HCT116 (cell line): ENCODE data around the gene HES6. TPM values are rescaled to one million over a fixed set of nuclear protein-coding genes. Genes with fewer than 3 reads are reported as not detected.

Experiments
- ATAC-seq: fragments of 200-7000 bp; cut with Tn5 transposase; 2 replicates; pipeline ENCODE4 v1.9.1; 2020; ENCODE audit warnings: mild to moderate bottlenecking, moderate library complexity
- BruUV-seq: library from RNA; stranded (reverse); fragments of 400-500 nt; replicated peaks from 2 replicates; lab custom pipeline; 2021; lab: Mats Ljungman, UMichigan
- CTCF ChIA-PET: fragments of 300-600 bp; sonication (Branson Sonifier 250); formaldehyde crosslinking; loops from one replicate; lab custom pipeline; 2021; ENCODE audit warnings: antibody characterized with exemption; lab: Charles Lee
- POLR2A ChIA-PET: fragments of 300-600, 350-600 bp; sonication (Branson Sonifier 250); formaldehyde crosslinking; loops from one replicate; lab custom pipeline; 2021; ENCODE audit warnings: antibody characterized with exemption; lab: Charles Lee
- RAD21 ChIA-PET, 2 experiments: fragments of 300-600 bp; sonication (Branson Sonifier 250); formaldehyde crosslinking; loops; one replicate each; lab custom pipeline; 2023; ENCODE audit warnings: low total read pairs in 2 of 2; ENCODE audit not compliant: uncharacterized antibody in 2 of 2, unreplicated experiment in 2 of 2, low non-redundant PET in 1 of 2; lab: Charles Lee
- DNase-seq: peaks from one replicate; pipeline ENCODE4 v3.0.0-alpha.2; 2010; ENCODE audit warnings: low read depth, low spot score
- H2AFZ ChIP-seq: fragments of 200-600 bp; shearing (Covaris generic), sonication (generic); 2 replicates; pipeline ENCODE4 v1.6.1; 2017; ENCODE audit warnings: low read depth, mixed run types, mixed read lengths, antibody characterized with exemption, low read length; ENCODE audit not compliant: poor library complexity, severe bottlenecking
- H3K27ac ChIP-seq: 2 replicates; pipeline ENCODE4 v1.5.1; 2012; ENCODE audit warnings: low read depth, low read length
- H3K27me3 ChIP-seq: fragments of 200-600 bp; sonication (generic); 2 replicates; pipeline ENCODE4 v1.6.1; 2016; ENCODE audit warnings: mixed run types, low read length, mixed read lengths; ENCODE audit not compliant: insufficient read depth
- H3K36me3 ChIP-seq, 2 experiments: fragments of 200-500 bp in 1 of 2; fragments of 200-600 bp in 1 of 2; sonication (Bioruptor generic) in 1 of 2; sonication (generic) in 1 of 2; 2 replicates each; pipeline versions ENCODE4 v1.5.1 to v1.6.1; 2014 to 2016; ENCODE audit warnings: low read length in 2 of 2, inconsistent platforms in 1 of 2, mixed read lengths in 1 of 2, mixed run types in 1 of 2; ENCODE audit not compliant: insufficient read depth in 2 of 2, control insufficient read depth in 1 of 2
- H3K4me1 ChIP-seq, 2 experiments: fragments of 200-600 bp in 1 of 2; sonication (generic) in 1 of 2; 2 replicates each; pipeline versions ENCODE4 v1.5.1 to v1.6.1; 2012 to 2017; ENCODE audit warnings: low read length in 2 of 2, inconsistent platforms in 1 of 2, mild to moderate bottlenecking in 1 of 2, mixed read lengths in 1 of 2, mixed run types in 1 of 2, moderate library complexity in 1 of 2; ENCODE audit not compliant: insufficient read depth in 2 of 2, control insufficient read depth in 1 of 2
- H3K4me2 ChIP-seq: fragments of 200-600 bp; sonication (generic); 2 replicates; pipeline ENCODE4 v1.6.1; 2017; ENCODE audit warnings: mixed run types, low read length, mixed read lengths
- H3K4me3 ChIP-seq, 2 experiments: fragments of 200-600 bp in 1 of 2; sonication (generic) in 1 of 2; replicated peaks in 1 of 2; 2 replicates each; pipeline ENCODE4 v1.5.1; 2011 to 2016; ENCODE audit warnings: low read length in 2 of 2, control low read depth in 1 of 2, low read depth in 1 of 2, mild to moderate bottlenecking in 1 of 2, mixed read lengths in 1 of 2, mixed run types in 1 of 2
- H3K79me2 ChIP-seq: fragments of 200-600 bp; sonication (generic); 2 replicates; pipeline ENCODE4 v1.6.1; 2017; ENCODE audit warnings: mild to moderate bottlenecking, mixed run types, low read length, moderate library complexity, mixed read lengths; ENCODE audit not compliant: insufficient read depth
- H3K9ac ChIP-seq: fragments of 200-600 bp; sonication (generic); 2 replicates; pipeline ENCODE4 v1.6.1; 2016; ENCODE audit warnings: low read length, mixed read lengths
- H3K9me2 ChIP-seq: fragments of 200-600 bp; sonication (generic), shearing (Covaris generic); 2 replicates; pipeline ENCODE4 v1.6.1; 2017; ENCODE audit warnings: mixed run types, mild to moderate bottlenecking, moderate library complexity; ENCODE audit not compliant: insufficient read depth
- H3K9me3 ChIP-seq, 2 experiments: fragments of 200-500 bp in 1 of 2; fragments of 200-600 bp in 1 of 2; sonication (Bioruptor generic) in 1 of 2; sonication (generic) in 1 of 2; 2 replicates each; pipeline ENCODE4 v1.6.1; 2014 to 2017; ENCODE audit warnings: low read length in 2 of 2, mixed read lengths in 2 of 2, inconsistent platforms in 1 of 2, low read depth in 1 of 2, mild to moderate bottlenecking in 1 of 2, mixed run types in 1 of 2, moderate library complexity in 1 of 2; ENCODE audit not compliant: control insufficient read depth in 1 of 2, insufficient read depth in 1 of 2
- H4K20me1 ChIP-seq: fragments of 200-600 bp; sonication (generic), shearing (Covaris generic); 2 replicates; pipeline ENCODE4 v1.6.1; 2017; ENCODE audit warnings: mixed run types, mild to moderate bottlenecking, moderate library complexity; ENCODE audit not compliant: insufficient read depth
- ATF3 ChIP-seq: IDR thresholded peaks from 2 replicates; pipeline ENCODE4 v1.6.1; 2012
- CTCF ChIP-seq, 3 experiments: fragments of 200-600 bp in 1 of 3; sonication (generic) in 1 of 3; IDR thresholded peaks in 2 of 3; conservative IDR thresholded peaks in 1 of 3; 2 replicates each; pipeline ENCODE4 v1.5.1; 2012 to 2017; ENCODE audit warnings: low read depth in 2 of 3, low read length in 2 of 3, antibody characterized with exemption in 1 of 3, borderline replicate concordance in 1 of 3, control low read depth in 1 of 3, mild to moderate bottlenecking in 1 of 3, mixed read lengths in 1 of 3, mixed run types in 1 of 3, moderate library complexity in 1 of 3; ENCODE audit not compliant: insufficient read depth in 1 of 3
- EGR1 ChIP-seq: IDR thresholded peaks from 2 replicates; pipeline ENCODE4 v1.6.1; 2012; ENCODE audit warnings: low read depth
- ELF1 ChIP-seq: IDR thresholded peaks from 2 replicates; pipeline ENCODE4 v1.6.1; 2012; ENCODE audit warnings: low read depth, borderline replicate concordance
- MAX ChIP-seq: IDR thresholded peaks from 2 replicates; pipeline ENCODE4 v1.6.1; 2012
- POLR2A ChIP-seq: IDR thresholded peaks from 2 replicates; pipeline ENCODE4 v1.7.0; 2011; ENCODE audit warnings: borderline replicate concordance; ENCODE audit not compliant: insufficient read depth, insufficient read length; ENCODE audit errors: extremely low read depth
- POLR2AphosphoS5 ChIP-seq: IDR thresholded peaks from 2 replicates; pipeline ENCODE4 v1.6.1; 2011; ENCODE audit warnings: mild to moderate bottlenecking, low read depth, low read length, moderate library complexity
- RAD21 ChIP-seq: IDR thresholded peaks from 2 replicates; pipeline ENCODE4 v1.6.1; 2012; ENCODE audit warnings: low read depth, mild to moderate bottlenecking
- REST ChIP-seq: IDR thresholded peaks from 2 replicates; pipeline ENCODE4 v1.6.1; 2012; ENCODE audit warnings: low read depth
- SIN3A ChIP-seq: IDR thresholded peaks from 2 replicates; pipeline ENCODE4 v1.6.1; 2012; ENCODE audit warnings: low read depth
- SRF ChIP-seq: IDR thresholded peaks from 2 replicates; pipeline ENCODE4 v1.6.1; 2012; ENCODE audit warnings: low read depth
- TCF7L2 ChIP-seq: IDR thresholded peaks from 2 replicates; pipeline ENCODE4 v1.7.0; 2011; ENCODE audit warnings: borderline replicate concordance, inconsistent platforms; ENCODE audit not compliant: insufficient read depth, insufficient read length; ENCODE audit errors: extremely low read depth
- YY1 ChIP-seq: IDR thresholded peaks from 2 replicates; pipeline ENCODE4 v1.6.1; 2011; ENCODE audit warnings: low read length, low read depth, moderate library complexity, mild to moderate bottlenecking; ENCODE audit not compliant: insufficient replicate concordance; ENCODE audit errors: extremely low read depth
- ZFX ChIP-seq: fragments of 450-650 bp; IDR thresholded peaks from 2 replicates; pipeline ENCODE4 v1.6.1; 2017
- ZNF274 ChIP-seq: fragments of 200-500 bp; sonication (Bioruptor generic); IDR thresholded peaks from 2 replicates; pipeline ENCODE4 v1.6.1; 2014; ENCODE audit warnings: mild to moderate bottlenecking, low read depth, low read length, inconsistent platforms
- intact Hi-C: fragments of 100-400 bp; cut with micrococcal nuclease; formaldehyde crosslinking; loops from 2 replicates; pipeline ENCODE4 v1.10.0; 2022
- total RNA-seq: library from RNA; stranded (reverse); gene quantifications from one replicate; pipeline ENCODE4 v1.2.1, GENCODE V29; 2021; ENCODE audit not compliant: unreplicated experiment

The HES6 gene
- total RNA-seq, 1 experiment from 2014 or later = 47.8 TPM

GRCh38 chr2:238270606-238271005, 30.8 kb upstream of the HES6 start:
- intact Hi-C loops = no loop called here
- H3K9me2 ChIP-seq = no peaks in the 10 kb centered on the region
- CTCF ChIA-PET = no interaction called here
- no peak overlapping the region for H2AFZ ChIP-seq
- no peaks in the 10 kb centered on the region for H3K27me3 ChIP-seq
- H3K4me1 ChIP-seq = peaks cover 3 to 9% of the 10 kb centered on the region in 2 experiments; a peak in 3 of 4 replicates
- H3K79me2 ChIP-seq = no peaks in the 10 kb centered on the region
- DNase-seq (no peak), ATAC-seq (no peak)
- no peak overlapping the region for H3K4me2 ChIP-seq
- no peak overlapping the region for H3K9ac ChIP-seq
- BruUV-seq = no TSS peak
- peaks cover 4 to 11% of the 10 kb centered on the region in 2 experiments for H3K36me3 ChIP-seq
- TF ChIP-seq YY1 (no peak), SRF (no peak), CTCF (IDR thresholded peaks at IDR 0.05 in 2 of 3, conservative IDR thresholded peaks at IDR 0.05 in 1 of 3; ENCODE audit: borderline replicate concordance in 1 of 3, insufficient read depth in 1 of 3, low read depth in 2 of 3, low read length in 2 of 3) (no peak), ELF1 (no peak)
- RAD21 ChIA-PET = no interaction called here
- H4K20me1 ChIP-seq = no peaks in the 10 kb centered on the region
- H3K27ac ChIP-seq = no peak overlapping the region
- POLR2A ChIA-PET = no interaction called here
- no peaks in the 10 kb centered on the region for H3K9me3 ChIP-seq
- H3K4me3 ChIP-seq = no peak overlapping the region

GRCh38 chr2:238269741-238270140, 29.9 kb upstream of the HES6 start:
- Histone ChIP-seq H3K9ac (no peak overlapping the region), H3K4me2 (no peak overlapping the region), H3K27ac (no peak overlapping the region), H3K27me3 (no peaks in the 10 kb centered on the region), H3K9me3 (no peaks in the 10 kb centered on the region), H3K36me3 (peaks cover 4 to 15% of the 10 kb centered on the region in 2 experiments), H2AFZ (no peak overlapping the region), H3K4me1 (peaks cover 3 to 9% of the 10 kb centered on the region in 2 experiments; a peak in 3 of 4 replicates), H4K20me1 (no peaks in the 10 kb centered on the region), H3K4me3 (no peak overlapping the region), H3K9me2 (no peaks in the 10 kb centered on the region), H3K79me2 (no peaks in the 10 kb centered on the region)
- POLR2A ChIA-PET = no interaction called here
- RAD21 ChIA-PET = no interaction called here
- intact Hi-C loops = no loop called here
- DNase-seq = no peak
- no peak for TF ChIP-seq TCF7L2
- no peak for TF ChIP-seq ATF3
- TF ChIP-seq EGR1 = no peak
- TF ChIP-seq POLR2AphosphoS5 = no peak
- no peak for TF ChIP-seq MAX
- no peak for TF ChIP-seq RAD21
- TF ChIP-seq YY1 = no peak
- TF ChIP-seq SIN3A = no peak
- TF ChIP-seq ELF1 = no peak
- TF ChIP-seq REST = no peak
- TF ChIP-seq ZNF274 = no peak
- TF ChIP-seq ZFX = no peak
- no peak for TF ChIP-seq POLR2A
- CTCF ChIA-PET = no interaction called here
- BruUV-seq = no TSS peak
- no peak for ATAC-seq
